ENCODE results near the gene NWD2.

DNA sequence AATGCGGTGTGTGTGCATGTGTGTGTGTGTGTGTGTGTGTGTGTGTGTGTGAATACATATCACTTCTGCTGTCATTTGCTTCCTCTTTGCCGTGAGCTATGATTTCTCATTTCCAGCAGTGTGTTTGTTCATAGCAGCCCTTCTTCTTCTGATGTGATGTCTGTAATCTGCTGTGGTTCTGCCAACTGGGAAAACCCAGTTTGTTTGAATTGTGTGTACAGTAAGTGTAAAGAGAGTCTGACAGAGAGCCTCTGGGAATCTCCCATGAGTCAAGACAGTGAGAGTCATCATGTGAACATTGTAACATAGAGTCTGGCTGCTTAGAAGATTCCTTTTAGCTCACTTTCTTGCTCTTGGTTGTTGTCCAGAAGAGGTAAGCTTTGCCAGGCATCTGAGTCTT lies 8.4 kb upstream of the NWD2 start:
- TF ChIP-seq, protein P1, sequence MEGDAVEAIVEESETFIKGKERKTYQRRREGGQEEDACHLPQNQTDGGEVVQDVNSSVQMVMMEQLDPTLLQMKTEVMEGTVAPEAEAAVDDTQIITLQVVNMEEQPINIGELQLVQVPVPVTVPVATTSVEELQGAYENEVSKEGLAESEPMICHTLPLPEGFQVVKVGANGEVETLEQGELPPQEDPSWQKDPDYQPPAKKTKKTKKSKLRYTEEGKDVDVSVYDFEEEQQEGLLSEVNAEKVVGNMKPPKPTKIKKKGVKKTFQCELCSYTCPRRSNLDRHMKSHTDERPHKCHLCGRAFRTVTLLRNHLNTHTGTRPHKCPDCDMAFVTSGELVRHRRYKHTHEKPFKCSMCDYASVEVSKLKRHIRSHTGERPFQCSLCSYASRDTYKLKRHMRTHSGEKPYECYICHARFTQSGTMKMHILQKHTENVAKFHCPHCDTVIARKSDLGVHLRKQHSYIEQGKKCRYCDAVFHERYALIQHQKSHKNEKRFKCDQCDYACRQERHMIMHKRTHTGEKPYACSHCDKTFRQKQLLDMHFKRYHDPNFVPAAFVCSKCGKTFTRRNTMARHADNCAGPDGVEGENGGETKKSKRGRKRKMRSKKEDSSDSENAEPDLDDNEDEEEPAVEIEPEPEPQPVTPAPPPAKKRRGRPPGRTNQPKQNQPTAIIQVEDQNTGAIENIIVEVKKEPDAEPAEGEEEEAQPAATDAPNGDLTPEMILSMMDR (conservative IDR thresholded peaks at IDR 0.05; ENCODE audit: low read length): no peak
- TF ChIP-seq EZH2phosphoT487 (IDR thresholded peaks at IDR 0.05; ENCODE audit: borderline replicate concordance): no peak
